DMS114 treated with DMSO at 0.1 percent for 48 hours (cell line): Measurements from ENCODE around the gene BMPR2.

Experiments
- DNase-seq: peaks from one replicate; lab custom pipeline; 2025; ENCODE audit not compliant: unreplicated experiment; lab: John Stamatoyannopoulos, UW

Gene BMPR2

GRCh38 chr2:202588647-202589581 lies 212.8 kb downstream of the BMPR2 start:
- peak; percentile 82 for DNase-seq

GRCh38 chr2:202589582-202589949 lies 213.4 kb downstream of the BMPR2 start:
- DNase-seq = no peak

- no peak for DNase-seq
Measured at GRCh38 chr2:202592566-202592965, 216.4 kb downstream of the BMPR2 start.

GRCh38 chr2:202599105-202599504 lies 223.0 kb downstream of the BMPR2 start:
- DNase-seq = no peak

- no peak for DNase-seq
Measured at GRCh38 chr2:202599911-202600310, 223.8 kb downstream of the BMPR2 start.

- DNase-seq = no peak
Measured at GRCh38 chr2:202604699-202605098, 228.6 kb downstream of the BMPR2 start.

GRCh38 chr2:202605174-202605573 lies 229.0 kb downstream of the BMPR2 start:
- DNase-seq = no peak

- no peak for DNase-seq
Measured at GRCh38 chr2:202608142-202608852, 232.2 kb downstream of the BMPR2 start.

GRCh38 chr2:202609381-202610145 lies 233.4 kb downstream of the BMPR2 start:
- no peak for DNase-seq

GRCh38 chr2:202610380-202610779 lies 234.3 kb downstream of the BMPR2 start:
- no peak for DNase-seq

- no peak for DNase-seq
Measured at GRCh38 chr2:202612145-202612544, 236.0 kb downstream of the BMPR2 start.

GRCh38 chr2:202613479-202613878 lies 237.4 kb downstream of the BMPR2 start:
- no peak for DNase-seq
